Activated T-helper 17 cell treated with anti-CD3 and anti-CD28 coated beads, Interleukin-2, amount 50 U/mL, for 72 hours (primary cell): ENCODE measurements around the gene SLC10A7. TPM values are rescaled to one million over a fixed set of nuclear protein-coding genes. Genes with fewer than 3 reads are reported as not detected.
A peak's percentile ranks its signal among the peaks of the same experiment; 100 is the strongest.

Experiments used
- ATAC-seq: fragments of 150-1000 bp; cut with Tn5 transposase; replicated peaks from 2 replicates; pipeline ENCODE4 v1.10.0; 2021; ENCODE audit warnings: mild to moderate bottlenecking, moderate library complexity
- H3K27ac Mint-ChIP-seq: one replicate; pipeline ENCODE4 v1.8.0; 2022; ENCODE audit warnings: mixed read lengths
- H3K27me3 Mint-ChIP-seq: one replicate; pipeline ENCODE4 v1.8.0; 2022; ENCODE audit warnings: mixed read lengths
- H3K36me3 Mint-ChIP-seq: one replicate; pipeline ENCODE4 v1.8.0; 2022; ENCODE audit warnings: low read depth, mild to moderate bottlenecking, mixed read lengths
- H3K4me1 Mint-ChIP-seq: one replicate; pipeline ENCODE4 v1.8.0; 2022; ENCODE audit warnings: mixed read lengths
- H3K4me3 Mint-ChIP-seq: one replicate; pipeline ENCODE4 v1.8.0; 2022; ENCODE audit warnings: mild to moderate bottlenecking, mixed read lengths
- H3K9me3 Mint-ChIP-seq: one replicate; pipeline ENCODE4 v1.8.0; 2022; ENCODE audit warnings: mixed read lengths
- total RNA-seq, 2 donors: library from RNA; stranded (reverse); gene quantifications; one replicate each; pipeline ENCODE4 v1.2.3, GENCODE V29; 2022

The SLC10A7 gene, protein sequence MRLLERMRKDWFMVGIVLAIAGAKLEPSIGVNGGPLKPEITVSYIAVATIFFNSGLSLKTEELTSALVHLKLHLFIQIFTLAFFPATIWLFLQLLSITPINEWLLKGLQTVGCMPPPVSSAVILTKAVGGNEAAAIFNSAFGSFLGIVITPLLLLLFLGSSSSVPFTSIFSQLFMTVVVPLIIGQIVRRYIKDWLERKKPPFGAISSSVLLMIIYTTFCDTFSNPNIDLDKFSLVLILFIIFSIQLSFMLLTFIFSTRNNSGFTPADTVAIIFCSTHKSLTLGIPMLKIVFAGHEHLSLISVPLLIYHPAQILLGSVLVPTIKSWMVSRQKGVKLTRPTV
- total RNA-seq, result 10 to 100 TPM; 13.0 to 17.5 TPM

DNA sequence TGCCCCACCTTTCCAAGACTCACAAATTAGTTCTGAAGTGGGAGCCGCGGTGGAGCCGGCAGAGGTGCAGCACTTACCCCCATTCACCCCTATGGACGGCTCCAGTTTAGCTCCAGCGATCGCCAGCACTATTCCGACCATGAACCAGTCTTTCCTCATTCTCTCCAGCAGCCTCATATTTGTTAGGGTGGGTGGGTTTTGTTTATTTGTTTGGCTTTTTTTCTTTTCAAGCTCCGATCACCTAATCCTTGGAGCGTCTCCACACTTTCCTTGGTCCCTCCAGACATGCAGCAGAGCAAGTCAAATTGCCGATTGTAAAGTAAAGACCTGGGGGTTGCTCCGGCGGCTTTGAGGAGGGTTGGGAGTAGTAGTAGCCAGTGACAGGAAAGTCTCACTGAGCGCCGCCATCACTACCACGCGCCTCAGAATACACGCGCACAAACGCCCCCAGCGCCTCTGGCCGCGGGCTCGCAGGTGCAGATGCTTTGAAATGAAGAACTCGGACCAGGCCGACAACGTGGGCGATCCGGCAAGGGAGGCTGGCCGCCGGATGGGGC, at the start of gene SLC10A7:
Gene SLC10A7, minus strand, starts transcription at position 400 of the 557 bp plus-strand sequence. Its CDS starts 223 bp downstream, at position 177.
- Mint-ChIP-seq H3K27me3 (no peaks in the 10 kb centered on the region), H3K9me3 (no peaks in the 10 kb centered on the region), H3K27ac (no peak within 1 kb of the TSS), H3K4me3 (no peak within 1 kb of the TSS), H3K36me3 (peaks cover 4% of the 10 kb centered on the region), H3K4me1 (no peaks in the 10 kb centered on the region)
- ATAC-seq, result peak; percentile 88

DNA sequence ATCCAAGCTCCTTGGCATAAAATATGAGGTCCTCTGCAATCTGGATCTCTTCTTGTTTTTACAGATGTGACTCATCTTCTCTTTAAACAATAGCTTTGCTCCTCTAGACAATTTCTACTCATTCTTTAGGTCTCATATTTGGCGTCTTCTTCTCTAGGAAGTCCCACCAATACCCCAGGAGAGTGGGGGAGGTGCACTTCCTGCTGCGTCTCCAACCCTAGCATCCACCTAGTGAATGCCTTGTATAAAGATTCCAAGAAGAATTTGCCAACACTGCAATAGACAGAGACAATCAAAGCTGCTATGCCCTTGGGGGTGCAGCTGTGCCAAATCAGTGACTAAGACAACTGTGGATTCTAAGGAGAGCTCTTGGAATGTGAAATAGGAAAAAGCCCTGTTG, 45.7 kb upstream of the SLC10A7 start:
- H3K4me3 Mint-ChIP-seq, result no peak overlapping the region
- no peaks in the 10 kb centered on the region for H3K36me3 Mint-ChIP-seq
- ATAC-seq, result no peak
- H3K27me3 Mint-ChIP-seq, result peaks cover 10% of the 10 kb centered on the region
- H3K27ac Mint-ChIP-seq, result no peak overlapping the region
- H3K9me3 Mint-ChIP-seq, result no peaks in the 10 kb centered on the region
- no peaks in the 10 kb centered on the region for H3K4me1 Mint-ChIP-seq

DNA sequence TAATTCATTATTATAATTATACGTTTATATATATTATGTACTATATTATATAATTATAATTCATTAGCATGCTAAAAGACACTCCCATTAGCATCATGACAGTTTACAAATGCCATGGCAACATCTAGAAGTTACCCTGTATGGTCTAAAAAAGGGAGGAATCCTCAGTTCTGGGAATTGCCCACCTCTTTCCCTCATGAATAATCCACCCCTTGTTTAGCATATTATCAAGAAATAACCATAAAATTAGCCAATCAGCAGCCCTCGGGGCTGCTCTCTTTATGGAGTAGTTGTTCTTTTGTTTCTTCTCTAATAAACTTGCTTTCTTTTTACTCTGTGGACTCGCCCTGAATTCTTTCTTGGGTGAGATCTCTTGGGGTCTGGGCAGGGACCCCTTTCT, 42.8 kb upstream of the SLC10A7 start:
- no peaks in the 10 kb centered on the region for H3K36me3 Mint-ChIP-seq
- no peak overlapping the region for H3K4me3 Mint-ChIP-seq
- H3K27ac Mint-ChIP-seq, result no peak overlapping the region
- peaks cover 19% of the 10 kb centered on the region for H3K27me3 Mint-ChIP-seq
- no peaks in the 10 kb centered on the region for H3K4me1 Mint-ChIP-seq
- ATAC-seq, result no peak
- H3K9me3 Mint-ChIP-seq, result no peaks in the 10 kb centered on the region

DNA sequence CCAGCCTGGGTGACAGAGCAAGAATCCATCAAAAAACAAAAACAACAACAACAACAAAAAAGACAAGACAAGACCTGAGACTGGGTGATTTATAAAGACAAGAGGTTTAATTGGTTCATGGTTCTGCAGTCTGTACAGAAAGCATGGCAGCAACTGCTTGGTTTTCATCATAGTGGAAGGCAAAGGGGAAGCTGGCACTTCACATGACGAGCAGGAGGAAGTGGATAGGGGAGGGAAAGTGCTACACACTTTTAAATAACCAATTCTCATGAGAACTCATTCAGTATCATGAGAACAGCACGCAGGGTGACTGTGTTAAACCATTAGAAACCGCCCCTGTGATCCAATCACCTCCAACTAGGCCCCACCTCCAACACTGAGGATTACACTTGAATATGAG, 28.4 kb upstream of the SLC10A7 start:
- H3K4me1 Mint-ChIP-seq, result no peaks in the 10 kb centered on the region
- no peak overlapping the region for H3K4me3 Mint-ChIP-seq
- no peaks in the 10 kb centered on the region for H3K36me3 Mint-ChIP-seq
- H3K27ac Mint-ChIP-seq, result no peak overlapping the region
- peaks cover 5% of the 10 kb centered on the region for H3K27me3 Mint-ChIP-seq
- no peak for ATAC-seq
- no peaks in the 10 kb centered on the region for H3K9me3 Mint-ChIP-seq

DNA sequence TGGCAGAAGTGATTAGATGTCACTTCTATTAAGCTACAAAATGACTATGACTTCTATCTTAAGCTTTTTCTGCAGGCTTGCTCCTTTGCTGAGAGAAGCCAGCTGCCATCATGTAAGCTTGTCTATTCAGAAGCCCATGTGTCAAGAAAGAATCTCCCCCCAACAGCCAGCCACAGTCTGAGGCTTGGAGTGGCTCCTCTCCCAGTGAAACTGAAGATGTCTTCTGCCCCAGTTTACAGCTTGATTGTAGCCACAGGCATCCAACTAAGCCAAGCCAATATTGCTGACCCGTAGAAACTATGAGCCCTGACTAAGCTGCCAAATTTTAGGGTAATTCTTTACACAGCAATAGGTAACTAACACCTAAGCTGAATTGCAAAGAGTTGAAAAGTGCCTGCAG, 26.7 kb upstream of the SLC10A7 start:
- peaks cover 5% of the 10 kb centered on the region for H3K9me3 Mint-ChIP-seq
- H3K27me3 Mint-ChIP-seq, result peaks cover 14% of the 10 kb centered on the region
- no peaks in the 10 kb centered on the region for H3K4me1 Mint-ChIP-seq
- H3K27ac Mint-ChIP-seq, result no peak overlapping the region
- no peaks in the 10 kb centered on the region for H3K36me3 Mint-ChIP-seq
- ATAC-seq, result no peak
- no peak overlapping the region for H3K4me3 Mint-ChIP-seq

DNA sequence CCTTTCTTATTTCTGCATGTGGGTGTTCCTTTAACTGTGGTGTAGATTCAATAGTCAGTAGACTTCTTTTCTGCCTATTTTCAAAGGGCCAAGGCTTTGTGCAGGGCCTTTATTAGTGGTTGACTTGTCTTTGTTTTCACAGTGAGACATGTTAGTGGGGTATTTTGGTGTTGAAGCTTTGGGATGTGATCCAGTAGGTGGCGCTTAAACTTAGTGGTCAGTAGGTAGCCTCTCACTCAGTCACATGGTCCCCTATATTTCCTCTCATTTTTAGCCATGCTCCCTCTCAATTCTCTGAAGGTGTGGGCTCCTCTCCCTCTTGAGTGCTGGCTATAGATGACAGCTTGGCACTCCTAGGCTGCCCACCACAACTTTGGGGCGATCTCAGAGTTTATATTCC, 23.4 kb upstream of the SLC10A7 start:
- Mint-ChIP-seq H3K27me3 (peaks cover 29% of the 10 kb centered on the region), H3K4me3 (no peak overlapping the region), H3K36me3 (no peaks in the 10 kb centered on the region), H3K27ac (no peak overlapping the region), H3K4me1 (no peaks in the 10 kb centered on the region), H3K9me3 (peaks cover 16% of the 10 kb centered on the region)
- ATAC-seq, result no peak

DNA sequence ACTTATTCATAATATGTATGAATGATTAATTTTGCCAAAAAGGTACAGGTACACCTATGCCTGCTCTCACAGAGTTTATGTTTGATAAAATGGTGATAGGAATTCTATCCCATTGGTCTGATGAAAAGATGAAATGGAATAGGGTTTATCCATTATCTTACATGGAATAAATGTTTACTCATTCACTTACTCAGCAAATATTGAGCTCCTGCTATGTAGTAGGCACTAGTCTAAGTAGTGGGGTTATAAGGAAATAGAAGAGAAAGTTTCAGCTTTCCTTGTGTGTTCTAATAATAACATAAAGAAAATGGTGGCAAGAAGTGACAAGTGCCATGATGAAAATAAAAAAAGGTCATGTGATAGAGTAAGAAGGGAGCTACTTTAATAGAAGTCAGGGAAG, 12.4 kb upstream of the SLC10A7 start:
- H3K36me3 Mint-ChIP-seq, result no peaks in the 10 kb centered on the region
- no peak overlapping the region for H3K27ac Mint-ChIP-seq
- no peak overlapping the region for H3K4me3 Mint-ChIP-seq
- H3K27me3 Mint-ChIP-seq, result no peaks in the 10 kb centered on the region
- peaks cover 5% of the 10 kb centered on the region for H3K9me3 Mint-ChIP-seq
- ATAC-seq, result no peak
- H3K4me1 Mint-ChIP-seq, result no peaks in the 10 kb centered on the region

DNA sequence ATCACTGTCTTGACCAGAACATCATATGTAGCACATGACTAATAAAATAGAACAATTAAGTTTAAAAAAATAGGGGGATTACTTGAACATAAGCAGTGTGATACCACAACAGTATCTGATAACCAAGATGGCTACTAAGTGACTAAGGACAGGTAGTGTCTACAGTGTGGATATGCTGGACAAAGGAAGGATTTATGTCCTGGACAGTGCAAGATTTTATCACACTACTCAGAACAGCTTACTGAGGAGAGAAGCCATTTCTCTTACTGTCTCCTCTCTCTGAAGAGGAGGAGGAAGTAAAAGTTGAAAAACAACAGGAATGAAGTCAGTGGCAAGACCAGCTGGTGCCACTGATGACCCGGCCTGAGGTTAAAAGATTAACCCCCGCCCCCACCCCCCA, 4.0 kb upstream of the SLC10A7 start:
- no peak for ATAC-seq
- Mint-ChIP-seq H3K27ac (no peak overlapping the region), H3K36me3 (no peaks in the 10 kb centered on the region), H3K9me3 (peaks cover 5% of the 10 kb centered on the region), H3K4me3 (no peak overlapping the region), H3K27me3 (no peaks in the 10 kb centered on the region), H3K4me1 (no peaks in the 10 kb centered on the region)

DNA sequence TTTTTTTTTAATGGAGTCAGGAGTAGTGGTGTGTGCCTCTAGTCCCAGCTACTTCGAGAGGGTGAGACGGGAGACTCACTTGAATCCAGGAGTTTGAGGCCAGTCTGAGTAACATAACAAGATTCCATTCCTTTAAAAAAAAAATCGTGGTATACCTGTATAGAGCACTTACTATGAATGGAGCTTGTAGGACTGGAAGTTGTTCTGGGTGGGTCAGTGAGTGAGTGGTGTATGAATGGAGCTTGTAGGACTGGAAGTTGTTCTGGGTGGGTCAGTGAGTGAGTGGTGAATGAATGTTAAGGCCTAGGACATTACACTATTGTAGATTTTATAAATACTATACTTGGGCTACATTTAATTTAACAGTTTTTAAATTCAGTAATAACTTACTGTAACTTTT, 2.9 kb upstream of the SLC10A7 start:
- Mint-ChIP-seq H3K4me3 (no peak overlapping the region), H3K27me3 (no peaks in the 10 kb centered on the region), H3K4me1 (no peaks in the 10 kb centered on the region), H3K9me3 (no peaks in the 10 kb centered on the region), H3K36me3 (no peaks in the 10 kb centered on the region), H3K27ac (no peak overlapping the region)
- no peak for ATAC-seq

DNA sequence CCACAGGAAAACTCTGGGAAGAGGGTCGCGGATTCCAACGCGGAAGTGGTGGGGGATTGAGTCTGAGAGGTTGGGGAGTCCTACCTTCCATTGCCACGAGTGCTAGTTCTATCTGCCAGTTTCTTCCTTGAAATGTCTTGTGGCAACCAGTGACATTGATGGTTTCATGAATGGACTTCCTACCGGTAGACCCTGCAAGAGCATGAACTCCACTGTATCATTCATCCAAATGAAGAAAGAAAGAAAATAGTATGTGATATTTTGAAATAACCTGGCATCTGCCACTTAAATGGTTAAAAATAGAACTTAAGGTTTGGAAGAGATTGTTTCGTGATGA, 1.1 kb upstream of the SLC10A7 start:
- Mint-ChIP-seq H3K36me3 (no peaks in the 10 kb centered on the region), H3K4me3 (no peak overlapping the region), H3K4me1 (no peaks in the 10 kb centered on the region), H3K27me3 (no peaks in the 10 kb centered on the region), H3K9me3 (no peaks in the 10 kb centered on the region), H3K27ac (no peak overlapping the region)
- ATAC-seq, result no peak

DNA sequence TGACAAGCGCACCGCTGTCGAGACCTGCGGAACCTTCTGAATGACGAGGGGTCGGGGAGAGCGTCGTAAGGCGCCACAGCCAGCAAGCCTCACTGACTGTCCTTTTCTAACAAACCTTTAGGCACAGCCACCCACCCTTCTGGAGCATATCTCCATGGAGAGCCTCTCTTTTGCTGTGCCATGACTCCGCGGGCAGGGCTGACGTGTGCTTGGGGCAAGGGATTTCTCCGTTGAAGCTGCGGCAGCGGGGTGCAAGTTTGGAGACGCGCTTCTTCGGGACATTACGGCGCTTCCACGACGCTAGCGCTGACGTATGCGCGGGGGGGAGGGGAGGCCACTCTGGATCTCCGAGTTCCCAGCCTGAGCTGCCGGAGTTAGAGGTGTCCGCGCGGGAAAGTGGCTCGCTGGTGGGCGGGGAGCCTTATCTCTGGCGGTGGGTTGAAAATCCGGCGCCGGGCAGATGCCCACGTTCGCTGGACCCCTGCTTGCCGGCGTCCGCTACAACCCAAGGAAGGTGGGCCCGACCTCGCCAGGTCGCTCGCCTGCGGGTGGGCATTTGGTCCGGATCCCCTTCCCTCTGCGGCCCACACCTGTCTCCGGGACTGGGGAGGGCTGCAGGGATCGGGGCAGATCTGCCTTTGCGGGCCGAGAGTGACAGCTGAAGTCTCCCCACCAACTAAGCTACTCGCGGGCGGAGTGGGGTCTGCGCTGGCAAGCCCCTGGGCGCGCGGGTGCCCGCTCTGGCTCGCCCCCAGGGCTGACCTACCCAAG, 543 bp upstream of the SLC10A7 start:
- no peak overlapping the region for H3K4me3 Mint-ChIP-seq
- H3K36me3 Mint-ChIP-seq, result no peaks in the 10 kb centered on the region
- ATAC-seq, result peak; percentile 93
- H3K4me1 Mint-ChIP-seq, result no peaks in the 10 kb centered on the region
- H3K9me3 Mint-ChIP-seq, result no peaks in the 10 kb centered on the region
- no peaks in the 10 kb centered on the region for H3K27me3 Mint-ChIP-seq
- H3K27ac Mint-ChIP-seq, result no peak overlapping the region

DNA sequence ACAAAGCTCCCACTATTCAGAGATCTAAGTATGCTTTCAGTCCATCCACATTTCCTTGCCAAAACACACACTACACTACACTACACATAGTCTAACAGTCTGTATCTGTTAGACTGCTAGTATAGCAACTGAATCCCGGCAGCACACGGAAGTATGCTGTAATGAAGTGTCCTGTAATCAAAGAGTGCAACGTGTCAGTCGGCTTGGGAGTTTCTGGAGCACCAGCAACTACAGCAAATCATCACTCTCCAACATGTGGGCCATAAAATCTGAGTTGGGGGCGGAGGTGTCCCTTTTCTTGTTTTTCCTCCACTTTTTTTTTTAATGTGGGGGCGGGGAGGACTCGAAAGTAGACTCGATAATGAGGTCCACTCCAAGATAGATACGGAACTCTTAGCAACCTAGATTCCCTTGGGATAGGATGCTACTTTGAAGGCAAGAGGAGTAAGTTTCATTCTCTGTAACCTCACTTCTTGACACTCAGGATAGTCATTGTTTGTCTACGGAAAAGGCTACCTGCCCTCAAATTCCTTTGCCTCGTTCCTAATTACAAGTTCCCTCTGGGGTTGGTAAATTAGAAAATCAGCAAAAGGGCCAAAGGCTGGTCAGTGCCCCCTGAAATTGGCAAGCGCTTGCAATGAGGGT, 722 bp downstream of the SLC10A7 start:
- peaks cover 8% of the 10 kb centered on the region for H3K36me3 Mint-ChIP-seq
- H3K4me1 Mint-ChIP-seq, result no peaks in the 10 kb centered on the region
- no peaks in the 10 kb centered on the region for H3K27me3 Mint-ChIP-seq
- no peak overlapping the region for H3K27ac Mint-ChIP-seq
- no peaks in the 10 kb centered on the region for H3K9me3 Mint-ChIP-seq
- peak; percentile 46 for ATAC-seq
- no peak overlapping the region for H3K4me3 Mint-ChIP-seq

DNA sequence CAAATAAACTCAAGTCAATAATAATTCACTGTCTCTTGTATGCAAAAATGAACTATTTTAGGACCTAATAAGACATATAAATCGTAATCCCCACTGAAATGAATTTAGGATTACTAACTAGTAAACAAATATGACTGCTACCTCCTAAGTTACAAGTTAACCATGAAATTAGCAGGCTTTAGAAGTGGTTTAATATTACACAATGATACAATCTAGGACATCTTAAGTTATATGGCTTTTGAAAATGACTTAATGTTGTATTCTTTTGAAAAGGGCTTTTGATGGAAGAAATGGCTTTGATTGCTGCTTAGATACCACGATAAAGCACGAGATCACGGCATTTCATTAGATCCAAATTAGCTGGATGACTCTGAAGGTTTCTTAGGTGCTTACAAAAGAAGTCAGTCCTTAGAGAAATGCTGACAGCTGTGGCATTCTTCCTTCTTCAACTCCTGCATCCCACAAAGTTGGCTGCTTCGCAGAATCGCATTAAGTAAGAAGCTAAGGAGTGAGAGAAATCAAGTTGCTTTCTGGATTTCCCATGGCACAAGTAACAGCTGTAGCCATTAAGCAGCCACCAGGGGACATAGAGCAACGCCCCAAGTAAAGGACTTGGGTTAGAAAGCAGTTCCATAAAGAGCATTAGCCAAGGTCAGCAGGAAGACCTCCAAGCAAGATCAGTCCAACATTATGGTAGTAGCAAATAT, 6.9 kb downstream of the SLC10A7 start:
- no peaks in the 10 kb centered on the region for H3K9me3 Mint-ChIP-seq

DNA sequence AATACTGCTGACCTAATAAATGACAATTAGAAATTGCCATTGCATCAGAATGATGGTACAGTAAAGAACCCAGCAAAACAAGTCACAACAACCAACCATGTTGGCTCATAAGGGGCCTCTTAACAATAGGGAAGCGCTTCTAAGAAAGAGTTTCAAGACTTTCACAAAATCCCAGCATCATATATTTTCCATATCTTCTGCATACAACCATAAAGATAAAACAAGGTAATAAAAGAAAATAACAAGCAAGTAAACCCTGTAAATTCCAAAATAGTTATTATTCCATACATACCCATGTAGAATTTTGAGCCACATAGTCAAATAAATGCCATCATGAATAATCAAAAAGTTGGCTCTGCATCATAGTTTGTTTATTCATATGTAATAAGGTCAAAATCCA, 8.2 kb downstream of the SLC10A7 start:
- ATAC-seq, result no peak
- Mint-ChIP-seq H3K36me3 (peaks cover 51% of the 10 kb centered on the region), H3K27ac (no peak overlapping the region), H3K9me3 (no peaks in the 10 kb centered on the region), H3K4me1 (peaks cover 7% of the 10 kb centered on the region), H3K4me3 (no peak overlapping the region), H3K27me3 (no peaks in the 10 kb centered on the region)

More for the DNA sequence above, 6.9 kb downstream of the SLC10A7 start:
- peaks cover 40% of the 10 kb centered on the region for H3K36me3 Mint-ChIP-seq
- H3K27ac Mint-ChIP-seq, result no peak overlapping the region
- H3K4me3 Mint-ChIP-seq, result no peak overlapping the region
- H3K27me3 Mint-ChIP-seq, result no peaks in the 10 kb centered on the region
- no peaks in the 10 kb centered on the region for H3K4me1 Mint-ChIP-seq
- ATAC-seq, result no peak
